ENCODE measurements around the gene ITIH4.

- TF ChIP-seq CTCF (IDR thresholded peaks at IDR 0.05; ENCODE audit: insufficient read depth, low read depth, low read length) (no peak), EZH2 (IDR thresholded peaks at IDR 0.05; ENCODE audit: insufficient read depth, low read length) (no peak)
Observed at GRCh38 chr3:52854013-52854412, 23.5 kb upstream of the ITIH4 start.

Measured in astrocyte (in vitro differentiated cells and primary cell).